HG03439 (cell line): ENCODE results near the gene SMARCC1.

ENCODE experiments used
- ATAC-seq: cut with Tn5 transposase; IDR thresholded peaks from one replicate; pipeline ENCODE4 v1.9.1; 2021; ENCODE audit warnings: mild to moderate bottlenecking, moderate library complexity; ENCODE audit not compliant: unreplicated experiment

Gene SMARCC1

DNA sequence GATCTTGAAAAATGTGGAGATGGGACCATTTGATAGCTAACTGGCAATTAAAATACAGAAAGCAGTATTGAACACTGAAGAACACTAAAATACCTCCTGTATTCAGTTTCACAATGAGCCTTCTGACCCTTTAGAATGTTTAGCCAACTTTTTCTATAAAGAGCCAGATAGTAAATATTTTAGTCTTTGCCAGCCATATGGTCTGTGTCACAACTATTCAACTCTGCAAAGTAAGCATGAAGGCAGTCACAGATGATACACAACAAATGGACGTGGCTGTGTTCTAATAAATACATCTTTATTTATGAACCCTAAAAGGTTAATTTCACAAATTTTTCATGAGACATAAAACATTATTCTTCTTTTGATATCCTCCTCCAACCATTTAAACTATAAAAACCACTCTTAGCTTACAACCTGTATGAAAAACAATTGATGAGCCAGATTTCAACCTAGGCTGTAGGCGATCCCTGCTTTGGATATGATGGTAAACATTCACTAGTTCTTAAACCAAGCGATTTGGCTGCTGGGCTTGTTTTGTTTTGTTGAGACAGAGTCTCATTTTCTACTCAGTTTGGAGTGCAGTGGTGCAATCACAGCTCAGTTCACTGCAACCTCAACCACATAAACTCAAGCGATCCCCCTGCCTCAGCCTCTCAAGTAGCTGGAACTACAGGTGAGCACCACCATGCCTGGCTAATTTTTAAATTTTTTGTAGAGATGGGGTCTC, 189.5 kb downstream of the SMARCC1 start:
- no peak for ATAC-seq

DNA sequence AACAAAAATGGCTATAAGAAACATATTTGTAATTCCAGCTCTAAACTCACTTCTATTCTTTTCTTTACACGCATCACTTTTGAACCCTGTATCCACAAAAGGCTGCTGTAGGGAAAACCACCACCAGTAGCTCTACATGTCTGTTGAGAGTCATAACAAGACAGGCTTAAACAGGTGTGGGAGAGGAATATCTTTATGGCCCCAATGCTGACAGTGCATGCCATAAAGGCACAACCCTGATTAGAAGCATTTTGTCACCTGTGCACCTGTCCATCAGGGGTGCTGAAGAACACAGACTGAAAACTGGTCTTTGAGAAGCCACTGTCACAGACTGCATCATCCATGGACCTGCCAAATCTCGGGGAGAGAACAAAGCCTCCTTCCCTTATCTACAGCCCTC, 191.5 kb downstream of the SMARCC1 start:
- no peak for ATAC-seq

DNA sequence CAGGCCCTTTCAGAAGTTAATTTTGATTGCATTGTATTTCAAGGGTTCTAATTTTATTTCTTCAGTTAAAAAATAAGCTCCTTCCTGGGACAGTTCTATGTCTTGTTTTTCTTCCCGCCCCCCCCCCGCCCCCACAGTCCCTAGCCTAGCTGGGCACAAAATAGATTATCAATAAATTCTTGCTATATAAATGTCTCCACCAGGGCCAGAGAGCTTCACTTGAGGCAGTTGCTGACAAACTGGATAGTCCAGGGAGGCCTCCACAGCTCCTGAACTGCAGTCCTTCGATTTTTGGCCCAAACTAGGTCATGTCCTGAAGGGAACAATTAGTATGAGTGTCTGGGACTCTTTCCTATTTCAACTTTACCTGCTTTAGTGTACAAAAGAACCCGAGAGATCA, 193.1 kb downstream of the SMARCC1 start:
- no peak for ATAC-seq

DNA sequence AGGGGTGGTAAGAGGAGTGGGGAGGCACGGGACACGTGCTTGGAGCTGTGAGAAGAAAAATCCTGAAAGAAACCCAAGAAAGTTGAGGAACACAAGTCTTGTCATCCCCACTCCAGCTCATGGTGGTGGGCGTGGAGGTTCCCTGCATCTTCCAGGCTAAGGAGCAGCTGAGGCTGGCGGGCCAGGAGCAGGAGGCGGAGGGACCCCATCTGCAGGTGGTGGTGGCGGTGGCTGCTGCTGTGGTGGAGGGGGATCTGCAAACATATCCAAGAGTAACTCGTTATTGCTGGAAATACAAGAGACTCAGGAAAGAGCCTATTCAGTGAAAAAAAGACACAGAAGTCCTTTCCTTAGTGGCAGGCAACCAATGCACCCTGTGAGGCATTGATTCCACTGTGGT, 193.6 kb downstream of the SMARCC1 start:
- ATAC-seq = no peak

DNA sequence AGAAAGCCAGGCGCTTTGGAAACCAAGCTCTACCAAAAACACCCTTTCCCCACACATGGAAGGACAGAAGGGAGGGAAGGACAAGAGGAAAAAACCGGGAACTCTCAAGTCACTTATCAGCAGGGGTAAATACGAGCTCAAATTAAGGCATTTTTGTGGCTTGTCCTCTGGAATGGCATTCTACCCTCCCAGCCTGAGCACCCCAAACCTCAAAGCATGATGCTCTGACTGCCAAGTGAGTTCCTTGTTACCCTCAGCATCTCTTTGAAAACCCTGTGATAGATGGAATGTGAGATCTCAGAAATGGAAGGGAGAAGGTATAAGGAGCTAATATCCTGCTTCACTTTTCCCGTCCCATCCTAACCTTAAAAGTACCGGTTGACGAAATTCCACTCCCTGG, 194.9 kb downstream of the SMARCC1 start:
- ATAC-seq = no peak

DNA sequence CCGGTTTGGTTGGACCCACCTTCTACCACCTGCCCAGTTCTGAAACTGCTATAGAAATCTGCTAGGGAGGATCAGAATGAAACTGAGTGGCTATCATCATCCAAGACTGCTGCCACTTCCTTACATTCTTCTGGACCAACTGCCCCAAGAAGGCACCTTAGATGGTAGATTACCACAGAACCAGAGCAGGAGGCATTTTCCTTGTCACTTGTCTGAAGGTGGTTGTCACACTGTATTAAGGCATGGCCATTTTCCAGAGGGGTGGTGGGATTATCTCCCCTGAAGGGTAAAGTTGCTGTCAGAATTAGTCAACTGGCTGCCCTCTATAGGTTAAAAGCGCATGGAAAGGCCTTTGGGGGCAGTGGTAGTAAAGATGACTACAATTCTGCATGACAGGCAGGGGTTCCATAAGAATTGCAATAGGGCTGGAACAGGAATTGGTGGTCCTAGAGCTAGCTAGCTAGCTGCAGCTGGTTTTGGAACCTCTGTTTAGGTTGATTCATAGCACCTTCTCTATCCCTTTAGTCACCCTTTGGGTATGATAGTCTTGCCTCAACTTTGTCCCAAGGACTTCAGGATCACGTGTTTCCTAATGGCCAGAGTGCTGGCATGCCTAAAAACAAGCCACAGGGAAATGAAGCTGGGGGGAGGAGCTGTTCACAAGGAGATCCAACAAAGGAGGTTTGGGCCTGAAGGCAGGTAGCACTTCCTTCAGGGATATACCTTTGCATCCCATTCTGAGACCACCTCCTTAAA, 198.2 kb downstream of the SMARCC1 start:
- ATAC-seq = no peak

DNA sequence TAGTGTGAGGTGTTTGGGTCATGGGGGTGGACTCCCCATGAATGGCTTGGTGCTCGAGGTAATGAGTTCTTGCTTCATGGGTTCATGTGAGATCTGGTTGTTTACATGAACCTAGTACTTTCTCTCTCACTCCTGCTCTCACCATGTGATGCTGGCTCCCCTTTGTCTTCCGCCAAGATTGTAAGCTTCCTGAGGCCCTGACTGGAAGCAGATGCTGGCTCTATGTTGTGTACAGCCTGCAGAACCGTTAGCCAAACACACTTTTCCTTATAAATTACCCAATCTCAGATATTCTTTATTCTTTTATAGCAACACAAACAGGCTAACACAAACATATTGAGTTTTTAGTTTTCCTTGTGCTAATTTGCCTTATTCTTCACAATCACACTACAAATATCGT, 199.9 kb downstream of the SMARCC1 start:
- no peak for ATAC-seq

DNA sequence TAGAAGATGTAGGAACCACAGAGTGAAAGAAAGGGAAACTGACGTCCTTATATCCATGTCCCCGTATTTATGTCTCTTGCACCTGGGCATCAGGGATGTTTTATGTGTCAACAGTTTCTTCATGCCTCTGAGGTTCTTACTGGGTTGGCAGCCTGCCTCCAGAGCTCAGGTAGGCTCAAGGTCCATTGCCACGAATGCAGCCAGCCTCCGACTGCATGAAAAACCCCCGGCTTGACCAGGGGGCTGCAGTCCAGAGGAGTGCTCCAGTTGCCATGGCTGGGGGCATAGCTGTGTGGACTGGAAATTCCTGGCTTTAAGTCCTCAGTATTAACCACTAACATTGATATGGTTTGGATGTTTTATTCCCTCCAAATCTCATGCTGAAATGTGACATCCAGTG, 200.3 kb downstream of the SMARCC1 start:
- no peak for ATAC-seq

DNA sequence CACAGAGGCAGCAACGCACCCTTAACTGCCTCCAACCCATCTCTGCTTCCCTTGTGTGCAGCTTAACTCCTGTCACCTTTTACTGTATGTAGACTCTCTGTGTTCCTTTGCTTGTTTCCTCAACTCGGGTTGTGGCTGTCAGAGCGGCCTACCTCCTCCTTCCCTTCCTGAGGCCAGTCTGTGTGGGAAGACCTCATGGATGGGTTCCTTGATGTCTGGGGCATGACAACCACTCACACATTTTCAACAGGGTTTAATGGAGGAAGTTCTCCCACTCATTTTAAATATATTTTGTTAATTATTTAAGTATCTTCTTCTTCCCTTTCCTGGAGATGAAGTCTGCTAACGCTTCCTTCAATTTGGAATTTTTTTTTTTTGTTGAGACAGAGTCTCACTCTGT, 201.2 kb downstream of the SMARCC1 start:
- no peak for ATAC-seq

DNA sequence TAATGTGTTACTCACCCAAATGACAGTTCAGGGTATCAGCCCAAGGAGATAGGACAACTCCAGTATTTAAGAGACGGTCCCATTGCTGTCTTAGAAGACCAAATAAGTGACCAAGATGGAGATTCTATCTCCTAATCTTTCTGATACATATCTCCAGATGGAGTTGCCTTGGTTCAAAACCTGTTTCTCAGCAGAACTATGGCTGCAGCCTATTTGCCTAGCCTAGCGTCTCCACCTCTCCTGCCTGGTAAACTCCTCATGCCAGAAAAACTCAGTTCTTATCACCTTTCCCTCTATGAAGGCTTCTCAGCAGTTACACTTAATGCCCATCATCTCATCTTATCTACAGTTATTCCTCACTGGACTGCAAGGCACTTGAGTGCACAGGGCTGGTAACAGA, 201.8 kb downstream of the SMARCC1 start:
- no peak for ATAC-seq

DNA sequence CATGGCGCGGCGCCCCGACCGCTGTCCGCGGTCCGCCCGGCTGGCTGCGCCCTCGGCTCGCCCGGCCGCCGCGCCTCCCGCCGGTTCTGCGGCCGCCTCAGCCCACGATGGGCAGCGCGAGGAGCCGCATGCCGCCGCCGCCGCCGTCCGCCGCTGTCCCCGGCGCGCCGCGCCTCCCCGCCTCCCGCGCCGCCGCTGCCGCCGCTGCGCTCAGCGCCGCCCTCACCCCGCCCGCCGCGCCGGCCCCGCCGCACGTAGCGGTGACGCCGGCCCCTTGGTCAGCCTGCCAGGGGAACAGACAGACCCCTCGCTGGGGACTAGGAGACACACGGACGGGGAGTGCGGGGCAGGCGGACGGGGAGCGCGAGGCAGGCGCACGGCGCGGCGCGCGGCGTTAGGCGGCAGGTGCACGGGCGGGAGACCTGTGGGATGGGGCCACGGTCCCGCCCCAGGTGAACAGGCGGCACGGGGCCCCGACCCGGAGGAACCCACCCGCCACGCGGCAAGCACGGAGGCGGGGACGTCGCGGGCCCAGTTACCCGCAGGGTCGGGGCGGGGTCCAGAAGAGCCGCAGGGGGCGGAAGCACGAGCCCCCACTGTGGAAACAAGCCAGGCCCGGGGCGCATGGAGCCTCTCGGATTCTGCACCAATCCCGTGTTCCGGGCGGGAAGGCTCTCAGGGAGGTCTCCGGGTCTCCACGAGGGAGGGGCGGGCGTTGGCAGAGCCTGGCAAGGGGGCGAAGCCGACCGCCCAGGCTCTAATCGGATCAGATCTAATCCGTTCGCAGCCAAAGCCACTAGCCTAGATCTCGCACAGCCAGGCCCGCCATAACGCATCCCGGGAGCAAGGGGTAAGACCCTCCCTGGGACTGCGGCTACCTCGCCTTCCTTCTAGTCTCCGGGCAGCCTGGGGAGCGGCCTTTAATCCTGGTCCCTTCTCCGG, 202.7 kb downstream of the SMARCC1 start, which contains the start of gene CSPG5:
TSS of gene CSPG5 (minus strand) at position 175 of the 942 bp plus-strand sequence. CDS start at position 3, 172 bp downstream.
- no peak for ATAC-seq

DNA sequence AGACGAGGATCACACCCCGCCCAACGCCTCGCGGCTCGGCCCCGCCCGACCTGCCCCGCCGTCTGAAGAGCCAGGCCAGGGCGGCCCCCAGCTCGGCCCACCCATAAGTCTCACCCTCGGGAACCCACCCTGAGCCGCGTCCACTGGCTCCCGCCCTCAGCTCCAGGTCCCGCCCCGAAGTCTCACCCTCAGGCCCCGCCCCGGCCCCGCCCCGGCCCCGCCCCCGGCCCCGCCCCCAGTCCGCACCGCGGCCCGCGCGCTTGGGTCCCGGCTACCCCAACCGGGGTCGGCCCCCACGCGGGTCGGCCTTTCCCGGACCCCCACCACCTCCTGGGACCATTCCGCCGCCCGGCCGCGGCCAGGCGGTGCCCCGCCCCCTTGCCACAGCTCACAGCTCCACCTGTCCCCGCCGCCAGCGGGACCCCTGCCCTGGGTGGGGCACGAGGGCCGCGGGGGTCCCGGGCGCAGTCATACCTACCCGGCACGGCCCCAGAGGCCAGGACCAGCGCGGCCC, 203.5 kb downstream of the SMARCC1 start:
- ATAC-seq = no peak

DNA sequence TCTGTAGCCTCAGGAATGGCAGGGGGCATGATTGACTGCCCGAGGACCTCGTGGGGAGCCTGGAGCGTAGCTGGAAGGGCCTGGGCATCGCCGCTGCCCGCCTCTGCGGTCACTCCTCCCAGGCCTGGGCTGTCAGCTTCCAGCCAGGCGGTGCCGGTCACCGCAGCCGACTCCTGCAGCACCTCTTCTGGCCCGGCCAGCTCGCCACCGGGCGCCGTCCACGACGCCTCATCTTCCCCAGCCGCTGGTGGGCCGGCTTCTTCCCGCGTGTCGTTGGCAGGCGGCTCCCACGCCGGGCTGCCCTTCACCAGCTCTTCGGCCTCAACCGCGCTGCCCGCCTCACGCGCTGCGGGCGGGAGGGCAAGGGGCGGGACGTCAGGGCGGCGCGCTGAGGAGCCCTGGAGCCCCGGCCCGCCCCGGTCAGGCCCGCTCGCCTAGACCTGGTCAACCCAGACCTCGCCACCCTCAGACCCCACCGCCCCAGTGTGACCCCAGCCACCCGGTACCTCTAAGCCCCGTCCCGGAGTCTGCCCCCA, 204.0 kb downstream of the SMARCC1 start:
- no peak for ATAC-seq

DNA sequence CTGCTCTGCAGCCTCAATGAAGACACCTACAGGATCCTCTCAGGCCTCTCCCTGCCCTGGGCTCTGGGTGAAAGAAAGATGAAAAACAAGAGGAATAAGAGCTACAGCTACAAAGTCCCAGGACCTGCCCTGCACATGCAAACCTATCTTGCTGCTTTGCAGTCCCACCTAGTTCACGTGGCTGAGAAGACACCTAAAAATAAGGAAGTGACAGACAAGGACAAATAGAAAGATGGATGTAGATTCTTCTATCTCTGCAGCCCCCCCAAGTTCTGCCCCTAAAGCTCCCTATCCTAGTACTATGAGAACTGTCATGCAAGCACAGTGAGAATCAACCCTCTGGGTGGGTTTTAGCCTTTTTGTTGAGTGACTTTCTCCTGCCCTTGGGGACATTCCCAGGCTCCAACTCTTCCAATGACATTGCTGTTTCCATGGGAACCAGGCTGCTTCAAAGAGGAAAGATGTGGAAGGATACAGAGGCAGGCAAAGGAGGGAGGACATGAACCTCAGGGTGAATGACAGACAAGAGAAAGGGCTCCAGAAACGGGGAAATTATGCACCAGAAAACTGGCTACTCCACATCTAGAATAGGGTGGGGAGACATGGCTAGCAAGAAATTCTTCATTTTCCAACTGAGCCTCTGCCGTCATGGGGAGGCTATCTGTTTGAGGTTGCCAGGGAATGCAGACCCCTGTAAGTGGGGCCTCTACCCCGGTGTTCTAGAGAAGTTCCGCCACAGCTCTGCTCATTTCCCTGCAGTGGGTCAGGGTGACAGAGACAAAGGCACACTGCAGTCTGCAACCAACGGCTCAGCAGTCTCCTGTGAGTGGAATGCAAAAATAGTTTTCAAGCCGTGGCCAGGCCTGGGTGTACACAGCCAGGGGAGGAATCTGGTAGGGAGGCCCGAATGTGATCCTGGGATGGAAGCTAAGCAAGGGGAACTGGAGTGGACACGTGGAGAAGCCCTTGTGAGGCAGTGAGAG, 208.2 kb downstream of the SMARCC1 start:
- ATAC-seq = no peak

DNA sequence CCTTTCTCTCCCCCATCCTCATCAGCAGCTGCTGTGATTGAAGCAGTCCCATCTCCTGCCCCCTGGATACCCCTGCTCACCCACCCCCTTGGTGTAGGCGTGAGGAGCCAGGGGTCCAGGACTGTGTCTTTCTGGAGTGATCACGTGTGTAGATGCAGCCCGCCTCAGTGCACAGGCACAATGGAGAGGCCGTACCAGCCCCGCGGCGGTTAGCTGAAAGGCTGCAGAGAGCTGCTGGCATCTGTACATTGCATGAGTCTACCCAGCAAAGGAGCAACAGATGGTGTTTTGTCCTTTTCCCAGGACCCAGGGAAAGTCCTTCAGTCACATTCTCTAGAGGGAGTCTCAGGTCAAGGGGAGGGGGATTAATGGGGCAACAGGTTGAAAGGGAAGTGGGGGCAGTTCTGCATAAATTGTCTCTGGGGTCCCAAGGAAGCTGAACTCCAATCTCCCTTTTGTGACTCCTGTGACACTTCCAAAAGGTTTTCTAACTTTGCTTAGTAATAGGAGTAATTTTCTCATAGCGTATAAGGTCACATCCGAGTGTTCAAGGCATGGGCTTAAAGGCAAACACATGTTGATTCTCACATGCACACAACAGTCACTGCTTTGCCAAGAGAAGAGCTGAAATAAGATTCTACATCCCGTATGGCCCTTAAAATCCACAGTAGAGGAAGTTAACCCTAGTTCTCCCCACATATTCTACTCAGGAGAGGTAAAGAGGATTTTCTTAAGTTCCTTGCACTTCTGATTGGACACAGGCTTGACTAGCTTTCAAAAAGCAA, 210.1 kb downstream of the SMARCC1 start:
- no peak for ATAC-seq

DNA sequence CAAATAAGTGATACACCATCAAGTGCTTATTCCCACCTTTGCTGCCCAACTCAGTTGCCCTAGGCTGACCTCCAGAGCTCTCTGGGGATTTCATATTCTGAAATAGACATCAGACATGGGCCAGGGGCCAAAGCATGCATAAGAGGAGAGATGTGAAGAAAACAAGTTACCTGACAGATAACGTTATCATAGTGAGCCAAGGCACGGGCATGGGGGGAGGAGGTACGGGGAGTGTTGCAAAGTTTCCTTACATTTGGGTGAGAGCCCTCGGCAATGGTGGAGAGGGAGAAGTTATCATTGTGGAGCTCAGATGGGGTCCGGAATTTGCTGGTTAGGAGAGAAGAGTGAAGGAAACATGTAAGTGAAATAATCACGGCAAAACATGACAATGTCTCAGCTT, 212.8 kb downstream of the SMARCC1 start:
- ATAC-seq = no peak

DNA sequence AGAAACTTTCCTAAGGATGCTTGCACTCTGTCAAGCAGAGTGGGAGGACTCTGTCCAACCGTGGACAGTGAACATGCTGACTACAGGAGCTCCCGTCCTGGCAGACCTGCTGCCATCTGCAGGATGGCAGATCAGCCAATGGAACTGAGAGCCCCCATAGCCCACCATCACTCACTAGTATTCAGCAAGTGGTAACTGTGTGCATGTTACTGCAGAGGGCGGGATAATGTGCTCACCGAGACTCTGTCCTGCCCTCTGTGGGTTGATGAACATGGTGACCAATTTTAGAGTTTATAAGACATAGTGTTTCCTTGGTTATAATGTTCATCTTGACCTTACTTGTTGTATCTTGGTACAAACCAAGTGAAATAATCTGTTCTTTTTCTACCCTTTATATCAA, 214.5 kb downstream of the SMARCC1 start:
- ATAC-seq = no peak

DNA sequence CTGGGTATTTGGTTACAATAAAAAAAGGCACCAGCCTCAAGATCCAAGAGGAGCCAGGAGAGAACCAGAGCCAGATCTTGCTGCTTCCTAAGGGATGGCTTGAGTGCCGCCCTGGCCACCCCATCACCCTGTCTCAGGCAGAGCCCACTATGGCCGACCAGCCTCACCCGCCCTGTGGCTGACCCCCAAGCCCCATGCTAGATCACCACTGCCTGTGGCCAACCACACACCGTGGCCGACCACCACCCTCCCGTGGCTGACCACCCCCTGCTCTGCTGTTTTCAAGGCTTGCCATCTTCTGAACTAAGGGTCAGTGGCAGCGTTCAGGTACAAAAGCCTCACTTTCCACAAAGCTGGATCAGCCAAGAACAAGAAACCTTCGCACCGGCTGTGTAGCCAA, 215.0 kb downstream of the SMARCC1 start:
- ATAC-seq = no peak
